HK-2 (cell line): ENCODE measurements around the gene GPATCH2L.

ENCODE experiments used
- DNase-seq: peaks from one replicate; pipeline ENCODE4 v3.0.0-alpha.2; 2018; ENCODE audit not compliant: unreplicated experiment

Gene GPATCH2L

DNA sequence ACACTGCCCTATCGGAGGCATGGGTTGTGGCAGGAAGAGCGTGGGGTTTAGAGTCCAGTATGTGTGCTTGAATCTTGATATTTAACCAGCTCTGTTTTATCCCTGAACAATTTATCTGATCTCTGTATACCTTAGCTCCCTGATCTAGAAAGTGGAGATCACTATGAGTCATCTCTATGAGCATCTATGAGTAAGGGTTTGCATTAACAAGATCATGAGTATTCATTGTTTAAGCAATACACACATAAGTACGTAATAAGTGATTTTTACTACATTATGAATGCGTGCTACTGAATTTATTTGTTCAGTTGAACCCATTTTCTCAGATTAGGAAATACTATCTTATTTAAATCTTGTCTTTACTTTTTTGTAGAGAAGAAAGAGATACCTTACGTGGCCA lies 49.4 kb downstream of the GPATCH2L start:
- DNase-seq = no peak

DNA sequence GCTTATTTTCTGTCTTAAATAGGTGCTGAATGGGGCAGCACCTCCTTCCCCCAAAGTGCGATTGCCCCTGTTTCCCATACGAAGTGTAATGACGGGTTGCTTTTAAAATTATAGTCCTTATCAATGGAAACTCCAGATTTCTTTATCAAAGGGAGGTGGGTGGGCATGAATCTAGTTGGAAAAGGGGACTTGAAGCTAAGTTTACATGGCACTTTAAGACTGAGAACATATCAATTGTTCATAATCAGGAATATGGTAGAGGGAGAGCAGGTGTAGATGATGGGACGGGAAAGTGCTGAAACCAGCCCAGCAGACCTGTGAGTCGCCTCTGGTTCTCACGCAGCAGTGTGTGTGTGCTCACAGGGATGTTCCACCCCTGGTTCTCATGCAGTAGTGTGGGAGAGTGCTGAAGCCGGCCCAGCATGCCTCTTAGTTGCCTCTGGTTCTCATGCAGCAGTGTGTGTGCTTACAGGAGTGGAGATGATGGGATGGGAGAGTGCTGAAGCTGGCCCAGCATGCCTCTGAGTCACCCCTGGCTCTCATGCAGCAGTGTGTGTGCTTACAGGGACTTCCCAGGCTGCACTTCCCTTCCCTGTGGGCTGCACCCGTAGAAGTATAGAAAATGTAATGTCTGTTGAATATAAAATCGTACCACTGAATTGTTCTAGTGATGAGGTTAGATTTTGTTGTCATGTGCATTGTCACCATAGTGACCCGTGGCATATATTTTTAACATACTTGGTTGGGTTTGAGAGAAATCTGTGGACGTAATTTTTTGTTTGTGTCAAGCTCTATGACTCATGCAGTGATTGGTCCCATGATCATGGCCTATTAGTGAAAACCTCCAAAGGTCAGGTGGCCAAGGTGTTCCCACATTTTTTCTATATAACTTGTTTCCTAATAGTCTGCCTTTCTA lies 51.6 kb downstream of the GPATCH2L start:
- DNase-seq = peak; percentile 74

DNA sequence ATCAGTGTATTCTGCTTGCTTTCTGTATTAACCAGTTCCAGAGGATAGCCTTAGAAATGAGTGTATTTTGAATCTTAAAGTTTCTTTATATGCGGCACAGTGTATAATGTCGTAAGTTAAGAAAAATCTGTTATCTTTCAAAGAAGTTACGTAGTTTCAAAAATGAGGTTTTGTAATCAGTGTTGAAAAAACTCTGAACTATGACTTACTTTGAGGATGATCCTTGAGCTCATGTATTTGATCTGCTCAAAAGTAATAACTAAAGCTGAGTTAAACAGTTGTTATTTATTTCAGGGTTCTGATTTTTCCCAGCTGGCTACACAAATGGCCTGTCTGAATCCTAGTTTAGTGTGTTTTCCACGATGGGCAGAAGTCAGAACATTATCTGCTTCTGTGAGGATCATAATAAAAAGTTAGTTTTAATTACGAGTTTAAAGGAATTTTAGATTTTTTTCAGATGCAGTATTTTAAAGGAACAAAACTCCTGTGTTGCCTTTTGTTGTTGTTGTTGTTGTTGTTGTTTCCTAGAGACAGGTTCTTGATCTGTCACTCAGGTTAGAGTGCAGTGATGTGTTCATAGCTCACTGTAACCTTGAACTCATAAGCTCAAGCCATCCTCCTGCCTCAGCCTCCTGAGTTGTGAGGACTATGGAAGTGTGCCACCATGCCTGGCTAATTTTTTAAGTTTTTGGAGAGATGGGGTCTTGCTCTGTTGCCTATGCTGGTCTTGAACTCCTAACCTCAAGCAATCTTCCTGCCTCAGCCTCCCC lies 52.9 kb downstream of the GPATCH2L start:
- DNase-seq = no peak

DNA sequence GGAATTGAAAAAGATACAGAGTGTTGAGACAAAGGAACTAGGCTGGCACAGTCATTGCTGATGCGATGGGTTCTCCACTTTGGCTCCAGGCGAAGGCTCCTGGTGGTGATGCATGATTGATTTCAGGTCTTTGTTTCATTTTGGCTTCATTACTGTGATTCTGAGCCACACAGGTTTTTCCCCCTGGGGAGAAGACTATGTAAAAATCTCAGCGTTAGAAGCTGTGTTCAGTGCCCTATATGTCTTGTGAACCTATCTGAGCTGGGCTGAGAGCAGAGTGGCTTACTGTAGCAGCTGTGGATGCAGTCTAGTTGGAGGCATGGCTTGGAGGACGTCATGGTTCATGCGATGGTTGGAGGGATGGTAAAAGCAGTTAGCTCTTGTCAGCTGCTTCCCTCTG lies 54.0 kb downstream of the GPATCH2L start:
- DNase-seq = no peak

DNA sequence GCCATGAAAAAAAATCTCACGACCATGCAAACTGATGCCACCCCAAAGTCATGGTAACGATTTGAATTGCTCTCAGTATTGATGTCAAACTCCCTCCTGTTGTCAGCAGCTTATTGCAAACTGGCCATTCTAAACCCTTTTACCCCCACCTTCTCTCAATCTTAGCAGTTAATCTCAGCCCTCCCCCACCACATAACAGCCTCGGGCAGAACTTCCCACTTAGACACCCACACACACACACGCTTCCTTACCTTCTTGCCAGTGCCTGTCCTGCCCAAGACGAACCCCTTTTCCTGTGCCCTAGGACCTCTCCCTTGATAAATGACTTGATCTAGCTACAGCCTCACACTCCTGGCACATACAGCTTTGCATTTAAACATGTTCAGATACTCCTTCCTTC lies 56.6 kb downstream of the GPATCH2L start:
- no peak for DNase-seq

DNA sequence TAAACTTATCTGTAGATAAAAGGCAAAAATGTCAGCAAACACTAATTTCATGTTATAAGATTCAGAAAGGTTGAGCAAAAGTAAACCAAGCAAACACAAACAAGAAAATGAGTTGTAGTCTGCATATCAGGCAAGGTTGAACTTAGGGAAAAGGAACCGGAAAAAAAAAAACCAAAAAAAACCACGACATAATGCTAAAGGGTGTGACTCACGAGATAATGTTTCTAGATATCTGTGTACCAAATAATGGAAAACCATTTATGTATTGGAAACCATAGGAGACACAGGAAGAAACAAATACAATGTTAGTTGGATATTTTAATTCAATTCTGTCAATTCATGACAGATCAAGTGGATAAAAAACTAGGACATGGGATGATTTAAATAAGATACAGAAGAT lies 60.5 kb downstream of the GPATCH2L start:
- no peak for DNase-seq

DNA sequence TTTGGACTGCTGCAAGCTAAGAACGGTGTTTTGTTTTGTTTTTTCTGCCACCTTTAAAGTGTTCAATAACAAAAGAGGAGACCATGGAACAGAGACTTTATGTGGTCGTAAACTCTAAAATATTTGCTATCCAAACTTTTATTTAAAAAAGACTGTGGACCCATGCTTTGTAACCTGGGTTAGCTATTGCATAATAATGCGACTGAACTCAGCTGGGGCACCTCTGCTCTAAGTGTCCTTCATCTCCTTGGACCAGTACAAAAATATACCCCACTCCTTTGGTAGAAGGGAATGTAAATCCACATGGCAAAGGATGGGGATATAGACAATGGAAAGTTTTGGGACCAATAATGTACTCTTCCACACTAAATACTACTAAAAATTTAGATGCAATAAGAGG lies 65.5 kb downstream of the GPATCH2L start:
- no peak for DNase-seq

DNA sequence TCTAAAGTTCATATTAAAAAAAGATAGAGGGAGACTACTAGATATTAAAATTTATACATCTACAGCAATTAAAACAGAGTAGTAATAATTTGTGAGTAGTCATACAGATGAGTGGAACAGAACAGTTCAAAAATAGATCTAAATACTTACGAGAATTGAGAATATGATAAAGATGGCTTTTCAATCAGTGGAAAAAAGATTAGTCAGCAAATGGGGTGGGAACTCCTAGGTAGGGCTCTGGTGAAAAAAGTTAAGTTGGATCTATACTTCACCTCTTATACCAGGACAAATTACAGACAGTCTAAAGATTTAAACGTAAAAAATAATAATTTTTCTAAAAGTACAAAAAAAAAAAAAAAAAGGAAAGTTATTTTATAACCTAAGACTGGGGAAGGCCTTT lies 66.9 kb downstream of the GPATCH2L start:
- no peak for DNase-seq

DNA sequence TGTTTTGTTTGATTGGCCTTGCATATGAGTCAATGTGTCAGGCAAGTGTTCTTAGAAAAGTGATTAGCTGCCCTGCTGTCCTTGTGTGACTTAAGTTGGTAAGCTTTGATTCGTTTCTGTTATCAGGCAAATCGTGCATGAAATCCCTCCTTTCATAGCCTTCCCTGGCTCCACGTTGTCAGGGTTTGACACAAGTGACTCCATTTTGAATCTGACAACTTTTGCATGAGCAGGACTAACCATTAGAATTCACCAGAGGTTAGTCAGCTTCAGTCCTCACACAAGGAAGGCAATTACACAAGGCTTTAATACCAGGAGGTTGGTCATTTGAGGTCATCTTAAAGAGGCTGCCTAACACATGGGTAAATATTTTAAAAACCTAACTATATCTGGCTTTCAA lies 68.2 kb downstream of the GPATCH2L start:
- no peak for DNase-seq

DNA sequence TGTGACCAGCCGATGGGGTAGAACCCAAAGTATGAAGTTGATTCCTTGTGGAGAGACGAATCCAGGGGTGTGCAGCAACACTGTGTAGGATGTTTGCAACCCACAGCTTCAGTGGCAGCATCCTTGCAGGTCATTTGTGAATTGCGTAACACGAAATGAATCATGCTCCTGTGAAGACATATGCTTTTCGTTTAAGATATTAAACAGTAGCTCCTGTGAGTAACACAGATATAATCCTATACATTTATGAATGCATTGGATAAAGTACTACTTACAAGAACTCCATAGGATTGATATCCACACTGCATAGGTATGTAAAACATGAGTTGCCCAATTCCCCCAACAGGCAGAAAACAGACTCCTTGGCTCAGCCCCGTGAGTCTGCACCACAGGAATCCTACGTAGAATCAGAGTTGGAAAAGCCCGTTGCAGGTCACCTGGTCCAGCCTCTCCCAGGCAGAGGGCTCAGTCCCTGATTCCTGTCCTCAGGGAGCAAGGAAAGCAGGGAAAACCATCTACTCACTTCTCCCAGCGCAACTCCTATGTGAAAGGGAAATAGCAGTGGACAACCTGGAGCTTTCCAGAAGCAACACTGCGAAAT lies 75.8 kb downstream of the GPATCH2L start:
- DNase-seq = no peak

DNA sequence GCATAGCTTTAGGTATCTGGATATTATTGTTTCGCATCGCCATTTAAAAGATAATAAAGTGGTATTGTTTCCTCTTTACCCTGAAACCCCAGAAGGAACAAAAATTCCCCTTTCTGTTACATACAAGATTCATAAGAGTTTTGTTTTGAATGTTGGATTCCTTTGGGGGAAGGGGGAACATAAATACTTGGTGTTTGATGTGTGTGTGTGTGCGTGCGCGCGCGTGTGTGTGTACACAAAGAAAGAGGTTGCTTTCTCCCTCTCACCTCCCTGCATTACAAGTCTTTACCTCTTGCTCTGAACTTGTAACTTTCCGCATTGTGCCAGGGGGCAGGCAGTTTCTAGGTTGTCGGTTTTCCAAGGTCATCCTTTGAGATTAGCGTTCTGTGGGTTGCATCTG lies 76.4 kb downstream of the GPATCH2L start:
- no peak for DNase-seq

DNA sequence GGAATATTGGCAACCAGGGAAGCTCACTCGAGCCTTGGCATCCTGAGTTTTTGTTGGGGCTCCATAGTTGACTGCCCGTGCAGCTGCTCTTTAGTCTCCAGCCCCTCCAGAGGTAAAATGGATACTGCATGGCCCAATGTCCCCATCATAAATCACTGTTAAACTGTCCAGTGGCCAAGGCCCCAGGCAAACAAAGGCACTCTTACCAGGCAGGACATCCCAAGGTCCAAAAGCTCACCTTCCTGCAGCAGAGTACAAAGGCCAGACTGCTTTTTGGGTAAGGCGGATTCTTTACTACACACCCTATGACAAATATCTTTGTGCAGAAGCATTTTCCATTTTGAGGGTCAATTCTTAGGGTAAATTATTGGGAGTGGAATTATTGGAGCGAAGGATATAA lies 81.1 kb downstream of the GPATCH2L start:
- DNase-seq = no peak

DNA sequence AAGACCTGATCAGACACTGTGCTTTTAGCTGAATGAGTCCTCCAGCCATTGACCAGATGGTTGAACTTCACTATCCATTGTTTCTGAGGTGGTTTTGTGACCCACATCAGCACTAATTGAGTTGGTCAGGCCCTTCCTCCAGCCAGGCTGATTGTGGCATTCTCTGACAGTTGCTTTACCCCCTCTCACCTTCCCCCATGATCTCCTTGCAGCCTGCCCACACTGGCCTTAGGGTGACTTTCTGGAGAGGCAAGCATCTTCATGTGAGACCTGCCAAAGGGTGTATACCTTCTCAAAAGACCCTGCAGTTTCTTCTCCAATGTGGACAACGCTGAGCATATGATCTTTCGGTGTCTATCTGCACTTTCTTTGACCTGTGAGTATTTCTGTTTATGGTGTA lies 83.9 kb downstream of the GPATCH2L start:
- no peak for DNase-seq

DNA sequence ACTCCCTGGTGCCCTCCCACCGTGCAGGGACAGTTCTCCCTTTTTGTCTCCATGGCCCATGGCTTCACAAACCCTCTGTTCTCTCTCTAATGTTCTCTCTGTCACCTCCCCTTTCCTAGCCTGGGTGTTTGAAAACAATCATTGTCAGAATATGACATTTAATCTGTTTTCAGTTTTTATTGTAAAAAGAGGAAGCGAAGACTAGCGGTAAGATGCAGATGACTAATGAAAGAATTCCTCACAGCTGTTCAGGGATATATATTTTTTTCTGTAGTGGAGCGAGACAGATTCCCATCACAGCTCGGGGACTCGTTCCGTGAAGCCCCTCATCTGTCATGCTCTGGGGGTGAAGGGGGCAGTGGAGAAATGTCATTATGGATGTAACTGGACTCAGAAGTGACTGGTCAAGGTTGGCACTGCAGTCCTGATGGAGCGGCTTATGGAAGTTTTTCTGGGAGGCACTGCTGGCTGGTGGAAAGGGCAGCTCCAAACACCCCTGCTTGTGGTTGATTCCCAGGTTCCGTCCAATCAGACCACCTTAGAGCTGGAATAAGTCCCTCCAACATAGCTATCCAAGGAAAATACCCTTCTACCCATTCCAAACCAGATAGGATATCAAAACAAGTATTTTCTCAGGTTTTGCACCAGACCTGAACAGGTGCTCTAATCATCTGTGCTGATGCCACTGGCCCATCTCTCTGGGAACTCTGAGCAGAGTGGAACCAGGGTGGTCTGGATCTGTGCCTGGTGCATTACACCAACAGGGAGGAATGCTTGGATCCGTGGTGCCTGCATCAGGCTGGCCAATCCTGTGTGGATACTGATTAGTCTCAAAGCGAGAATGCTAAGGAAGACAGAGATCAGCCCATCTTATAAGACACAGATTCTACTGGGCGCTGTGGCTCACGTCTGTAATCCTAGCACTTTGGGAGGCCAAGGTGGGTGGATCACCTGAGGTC lies 84.7 kb downstream of the GPATCH2L start:
- DNase-seq = no peak

DNA sequence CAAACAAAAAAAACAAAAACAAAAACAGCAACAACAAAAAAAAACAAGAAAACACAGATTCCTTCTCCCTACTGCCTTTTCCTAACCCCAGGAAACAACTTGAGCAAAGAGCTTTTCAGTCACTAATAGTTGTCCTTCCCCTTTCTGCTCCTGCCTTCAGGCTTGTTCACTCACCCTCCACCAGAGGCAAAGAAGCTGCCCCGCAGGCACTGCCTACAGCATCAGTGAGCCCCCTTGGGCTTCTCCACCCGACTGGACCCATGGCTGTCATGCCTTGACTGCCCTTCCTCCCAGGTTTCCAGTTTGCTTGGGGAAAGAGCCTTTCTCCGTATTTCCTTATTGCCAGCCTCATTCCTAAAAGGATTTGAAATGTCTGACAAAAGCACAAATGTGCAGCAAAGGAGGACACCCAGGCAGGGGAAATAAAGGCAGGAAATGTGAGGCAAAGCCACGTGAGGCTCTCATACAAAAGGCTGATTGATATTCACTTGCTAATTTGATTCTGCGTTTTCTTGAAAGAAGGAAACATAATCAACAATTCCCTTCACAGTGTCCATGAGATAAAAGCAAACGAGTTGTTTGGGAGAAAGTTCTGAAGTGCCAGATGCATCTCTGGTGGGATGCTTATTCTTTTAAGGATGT lies 85.7 kb downstream of the GPATCH2L start:
- no peak for DNase-seq

DNA sequence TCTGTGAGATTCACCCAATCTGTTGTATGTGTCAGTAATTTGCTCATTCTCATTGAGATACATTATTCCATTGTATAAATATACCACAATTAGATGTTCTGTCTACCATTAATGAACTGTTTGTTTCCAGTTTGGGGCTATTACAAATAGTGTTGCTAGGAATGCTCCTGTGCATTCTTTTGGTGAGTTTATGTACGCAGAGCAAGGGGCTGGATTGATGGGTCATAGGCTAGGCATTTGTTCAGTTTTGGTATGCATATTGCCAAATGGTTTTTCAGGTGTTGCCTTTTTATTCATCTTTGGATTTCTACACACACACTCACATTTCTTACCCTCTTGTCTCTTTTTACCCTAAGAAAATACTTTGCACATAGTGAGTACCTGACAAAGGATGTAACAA lies 93.4 kb downstream of the GPATCH2L start:
- DNase-seq = no peak

DNA sequence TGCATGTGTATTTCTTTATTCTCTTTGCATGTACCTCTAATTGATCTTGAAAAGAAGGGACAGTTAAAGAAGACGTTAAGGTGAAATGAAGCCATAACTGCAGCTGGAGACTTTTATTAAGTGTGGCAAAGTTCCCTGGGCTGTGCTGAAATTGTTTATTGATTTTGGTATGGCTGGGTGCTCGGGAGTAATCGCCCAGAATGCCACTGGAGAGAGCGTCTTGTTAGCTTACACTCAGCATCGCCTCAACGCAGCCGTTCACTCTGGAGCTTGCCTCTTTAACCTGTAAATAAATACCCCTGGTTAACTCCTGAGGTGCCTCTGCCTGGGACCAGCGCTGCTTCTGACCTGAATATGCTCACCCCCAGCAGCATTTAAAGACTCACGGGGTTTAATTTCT lies 98.6 kb downstream of the GPATCH2L start:
- DNase-seq = no peak

DNA sequence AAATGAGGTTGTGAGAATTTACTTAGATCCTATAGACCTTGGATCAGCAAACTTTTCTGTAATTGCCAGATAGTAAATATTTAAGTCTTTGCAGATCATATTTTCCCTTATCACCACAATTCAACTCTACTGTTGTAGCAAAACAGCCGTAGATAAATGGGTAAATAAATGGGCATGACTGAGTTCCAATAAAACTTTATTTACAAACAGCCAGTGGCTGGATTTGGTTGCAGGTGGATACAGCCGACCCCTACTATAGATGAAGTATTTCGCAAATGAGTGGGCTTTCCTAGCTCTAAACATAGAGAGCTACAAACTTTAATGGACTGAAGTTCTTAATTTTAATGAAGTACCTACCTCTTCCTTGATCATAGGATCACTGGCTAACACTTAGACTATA lies 100.7 kb downstream of the GPATCH2L start:
- DNase-seq = no peak

DNA sequence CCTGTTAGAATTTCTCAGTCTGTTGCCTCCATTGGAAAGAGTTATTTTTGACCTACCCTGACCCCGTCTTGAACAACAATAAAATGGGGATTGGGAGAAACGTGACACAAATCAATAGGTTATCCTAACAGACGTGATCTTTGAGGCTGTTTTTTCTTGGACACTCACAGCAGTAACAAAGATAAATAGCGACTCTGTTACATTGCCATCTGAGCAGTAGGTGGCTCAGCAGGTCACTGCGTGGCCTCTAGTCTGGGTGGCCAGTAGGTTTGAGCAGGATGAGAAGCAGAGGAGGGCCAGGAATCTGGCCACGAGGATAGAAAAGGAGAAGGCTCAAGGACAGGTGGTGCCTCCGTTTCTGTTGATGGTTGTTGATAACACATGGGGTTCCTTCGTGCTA lies 101.4 kb downstream of the GPATCH2L start:
- no peak for DNase-seq

DNA sequence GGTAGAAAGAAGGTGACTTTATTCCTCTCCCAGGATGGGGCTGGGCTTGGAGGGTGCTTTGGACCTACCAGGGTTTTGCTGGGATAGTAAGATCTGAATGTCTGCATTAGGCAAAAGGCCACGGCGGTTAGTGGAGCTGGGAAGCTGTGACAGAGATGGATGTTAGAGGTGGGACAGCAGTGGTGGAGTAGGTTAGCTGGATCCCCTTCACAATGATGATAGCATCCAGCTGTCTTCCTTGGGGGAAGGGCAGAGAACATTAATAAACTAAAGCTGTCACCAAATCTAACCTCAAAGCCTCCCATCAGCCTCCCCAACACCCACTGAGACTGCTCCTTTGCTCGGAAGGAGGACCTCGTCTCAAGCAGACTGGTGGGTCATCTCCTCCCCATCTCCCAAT lies 104.8 kb downstream of the GPATCH2L start:
- no peak for DNase-seq
